ENCODE results near the gene PPP2R2B.

PPP2R2B gene

DNA sequence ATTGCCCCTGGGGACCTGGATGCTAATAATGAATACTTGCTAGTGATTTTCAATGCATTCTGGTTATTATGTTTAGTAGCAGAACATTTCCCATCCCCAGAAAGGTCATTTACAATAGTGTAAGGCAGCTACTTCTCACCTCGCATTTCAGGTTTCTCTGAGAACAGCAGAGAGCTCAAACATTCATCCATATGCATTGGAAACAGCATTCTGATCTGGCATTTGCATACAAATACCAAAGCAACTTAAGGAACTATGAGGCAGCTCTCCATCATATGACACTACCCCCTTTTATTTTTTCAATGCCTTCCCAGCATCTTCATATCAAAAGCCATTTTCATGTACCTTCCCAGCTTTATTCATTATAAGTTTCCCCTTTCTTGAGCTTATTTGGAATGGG lies 6.4 kb downstream of the PPP2R2B start:
- Histone ChIP-seq H3K27me3 (ENCODE audit: insufficient read depth, low read depth) (no peaks in the 10 kb centered on the region), H3K36me3 (ENCODE audit: insufficient read depth) (no peaks in the 10 kb centered on the region), H3K4me3 (IDR thresholded peaks at IDR 0.05; ENCODE audit: insufficient read depth, low read depth, low read length) (no peak overlapping the region), H4K20me1 (ENCODE audit: insufficient read depth) (no peaks in the 10 kb centered on the region), H3K9ac (no peak overlapping the region), H2AFZ (ENCODE audit: low read depth) (no peak overlapping the region), H3K4me1 (ENCODE audit: low read depth, poor library complexity, severe bottlenecking) (peaks cover 11% of the 10 kb centered on the region), H3K79me2 (ENCODE audit: insufficient read depth, low read depth) (no peaks in the 10 kb centered on the region), H3K4me2 (no peak overlapping the region), H3K27ac (no peak overlapping the region)
- TF ChIP-seq, protein P1, sequence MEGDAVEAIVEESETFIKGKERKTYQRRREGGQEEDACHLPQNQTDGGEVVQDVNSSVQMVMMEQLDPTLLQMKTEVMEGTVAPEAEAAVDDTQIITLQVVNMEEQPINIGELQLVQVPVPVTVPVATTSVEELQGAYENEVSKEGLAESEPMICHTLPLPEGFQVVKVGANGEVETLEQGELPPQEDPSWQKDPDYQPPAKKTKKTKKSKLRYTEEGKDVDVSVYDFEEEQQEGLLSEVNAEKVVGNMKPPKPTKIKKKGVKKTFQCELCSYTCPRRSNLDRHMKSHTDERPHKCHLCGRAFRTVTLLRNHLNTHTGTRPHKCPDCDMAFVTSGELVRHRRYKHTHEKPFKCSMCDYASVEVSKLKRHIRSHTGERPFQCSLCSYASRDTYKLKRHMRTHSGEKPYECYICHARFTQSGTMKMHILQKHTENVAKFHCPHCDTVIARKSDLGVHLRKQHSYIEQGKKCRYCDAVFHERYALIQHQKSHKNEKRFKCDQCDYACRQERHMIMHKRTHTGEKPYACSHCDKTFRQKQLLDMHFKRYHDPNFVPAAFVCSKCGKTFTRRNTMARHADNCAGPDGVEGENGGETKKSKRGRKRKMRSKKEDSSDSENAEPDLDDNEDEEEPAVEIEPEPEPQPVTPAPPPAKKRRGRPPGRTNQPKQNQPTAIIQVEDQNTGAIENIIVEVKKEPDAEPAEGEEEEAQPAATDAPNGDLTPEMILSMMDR (conservative IDR thresholded peaks at IDR 0.05; ENCODE audit: low read depth, low read length), result no peak

DNA sequence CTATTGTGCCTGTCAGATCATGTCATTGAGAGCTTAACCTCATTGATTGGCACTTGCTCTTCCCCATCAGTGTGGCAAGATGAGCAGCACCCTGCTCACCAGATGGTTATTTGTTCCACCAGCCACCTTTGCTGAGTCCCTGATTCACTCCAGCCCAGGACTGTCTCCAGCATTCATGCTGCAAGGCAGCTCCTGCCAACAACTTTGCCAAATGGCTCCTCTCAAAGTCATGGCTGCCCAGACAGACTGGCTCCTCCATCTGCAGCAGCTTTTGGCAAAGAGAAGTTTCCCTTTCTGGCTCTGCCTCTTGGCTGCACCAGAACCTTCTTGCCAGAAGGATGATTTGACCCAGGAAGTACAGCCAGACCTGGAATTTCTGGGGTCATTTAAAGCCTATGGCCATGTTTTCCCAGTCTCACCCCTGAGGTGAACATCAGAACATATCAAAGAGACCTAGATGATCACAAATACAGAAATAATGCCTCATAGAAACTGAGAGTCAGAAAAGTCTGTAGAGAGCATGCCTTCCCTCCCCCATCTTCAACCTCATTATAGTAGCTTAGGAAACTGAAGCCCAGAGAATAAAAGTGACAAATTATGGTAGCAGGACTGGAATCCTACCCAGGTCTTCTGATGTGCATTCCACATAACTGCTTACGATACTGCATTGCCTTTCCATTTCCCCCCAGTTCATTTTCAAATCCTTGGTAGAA lies 10.4 kb downstream of the PPP2R2B start:
- TF ChIP-seq, protein P1 (conservative IDR thresholded peaks at IDR 0.05; ENCODE audit: low read depth, low read length), result no peak

DNA sequence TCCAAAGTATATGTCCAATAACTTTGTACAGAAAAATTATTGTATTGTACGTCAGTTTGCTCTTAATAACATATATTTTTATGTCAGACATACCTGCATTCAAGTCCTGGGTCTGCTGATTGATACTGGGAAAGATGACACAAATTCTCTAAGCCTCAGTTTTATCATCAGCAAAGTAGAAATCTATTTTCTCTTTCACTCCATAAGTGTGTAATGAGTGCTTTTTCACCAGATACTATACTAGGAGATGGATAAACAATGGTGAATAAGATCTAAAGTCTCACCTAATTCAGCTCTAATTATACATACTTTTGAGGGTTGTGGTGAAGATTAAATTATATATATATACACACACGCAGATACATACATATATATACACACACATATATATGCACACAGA lies 12.3 kb downstream of the PPP2R2B start:
- Histone ChIP-seq H3K4me3 (IDR thresholded peaks at IDR 0.05; ENCODE audit: insufficient read depth, low read depth, low read length) (no peak overlapping the region), H3K9ac (no peak overlapping the region), H3K36me3 (ENCODE audit: insufficient read depth) (no peaks in the 10 kb centered on the region), H3K27me3 (ENCODE audit: insufficient read depth, low read depth) (no peaks in the 10 kb centered on the region), H3K79me2 (ENCODE audit: insufficient read depth, low read depth) (no peaks in the 10 kb centered on the region), H3K27ac (no peak overlapping the region), H3K4me2 (no peak overlapping the region), H2AFZ (ENCODE audit: low read depth) (no peak overlapping the region), H4K20me1 (ENCODE audit: insufficient read depth) (no peaks in the 10 kb centered on the region), H3K4me1 (ENCODE audit: low read depth, poor library complexity, severe bottlenecking) (no peaks in the 10 kb centered on the region)
- TF ChIP-seq, protein P1 (conservative IDR thresholded peaks at IDR 0.05; ENCODE audit: low read depth, low read length), result no peak

More for the DNA sequence above, 10.4 kb downstream of the PPP2R2B start:
- H3K36me3 ChIP-seq (ENCODE audit: insufficient read depth), result no peaks in the 10 kb centered on the region
- no peak overlapping the region for H3K4me2 ChIP-seq
- no peak overlapping the region for H3K9ac ChIP-seq
- no peaks in the 10 kb centered on the region for H4K20me1 ChIP-seq (ENCODE audit: insufficient read depth)
- H3K27ac ChIP-seq, result no peak overlapping the region
- H3K4me1 ChIP-seq (ENCODE audit: low read depth, poor library complexity, severe bottlenecking), result no peaks in the 10 kb centered on the region
- no peaks in the 10 kb centered on the region for H3K79me2 ChIP-seq (ENCODE audit: insufficient read depth, low read depth)
- H3K4me3 ChIP-seq (IDR thresholded peaks at IDR 0.05; ENCODE audit: insufficient read depth, low read depth, low read length), result no peak overlapping the region
- H3K27me3 ChIP-seq (ENCODE audit: insufficient read depth, low read depth), result no peaks in the 10 kb centered on the region
- H2AFZ ChIP-seq (ENCODE audit: low read depth), result no peak overlapping the region

DNA sequence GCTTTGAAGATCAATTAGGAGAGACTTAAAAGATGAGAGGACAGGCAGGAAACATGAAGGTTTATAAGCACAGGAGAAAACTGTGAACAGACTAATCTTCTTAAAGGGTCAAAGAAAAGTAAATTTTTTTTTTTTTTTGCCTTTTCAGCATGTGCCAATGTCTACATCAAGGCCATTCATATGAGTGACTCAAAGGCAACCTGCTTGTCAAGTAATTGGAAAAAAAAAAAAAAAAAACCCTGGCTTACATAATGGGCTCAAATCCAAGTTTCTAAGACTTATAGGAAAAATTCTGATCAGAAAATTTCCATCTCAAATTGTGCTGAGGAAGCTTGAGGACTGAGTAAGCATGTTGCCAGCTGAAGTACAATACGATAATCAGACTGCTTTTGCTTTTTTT lies 15.9 kb downstream of the PPP2R2B start:
- Histone ChIP-seq H3K27ac (no peak overlapping the region), H3K4me1 (ENCODE audit: low read depth, poor library complexity, severe bottlenecking) (no peaks in the 10 kb centered on the region), H3K79me2 (ENCODE audit: insufficient read depth, low read depth) (no peaks in the 10 kb centered on the region), H2AFZ (ENCODE audit: low read depth) (no peak overlapping the region), H3K36me3 (ENCODE audit: insufficient read depth) (no peaks in the 10 kb centered on the region), H3K4me2 (no peak overlapping the region), H4K20me1 (ENCODE audit: insufficient read depth) (no peaks in the 10 kb centered on the region), H3K27me3 (ENCODE audit: insufficient read depth, low read depth) (no peaks in the 10 kb centered on the region), H3K4me3 (IDR thresholded peaks at IDR 0.05; ENCODE audit: insufficient read depth, low read depth, low read length) (no peak overlapping the region), H3K9ac (no peak overlapping the region)
- TF ChIP-seq, protein P1 (conservative IDR thresholded peaks at IDR 0.05; ENCODE audit: low read depth, low read length), result no peak
